ENCODE data around the gene ST6GALNAC2.

Gene ST6GALNAC2

GRCh38 chr17:76625496-76625895 is 39.8 kb upstream of the ST6GALNAC2 start:
- no peak for TF ChIP-seq CTCF (IDR thresholded peaks at IDR 0.05)

GRCh38 chr17:76623271-76624146 is 37.8 kb upstream of the ST6GALNAC2 start:
- TF ChIP-seq CTCF (IDR thresholded peaks at IDR 0.05) = peak; percentile 93

GRCh38 chr17:76617838-76618237 is 32.2 kb upstream of the ST6GALNAC2 start:
- no peak for TF ChIP-seq CTCF (IDR thresholded peaks at IDR 0.05)

- no peak for TF ChIP-seq CTCF (IDR thresholded peaks at IDR 0.05)
Observed at GRCh38 chr17:76614912-76615617, 29.4 kb upstream of the ST6GALNAC2 start.

GRCh38 chr17:76612977-76613851 is 27.6 kb upstream of the ST6GALNAC2 start:
- no peak for TF ChIP-seq CTCF (IDR thresholded peaks at IDR 0.05)

GRCh38 chr17:76612465-76612864 is 26.8 kb upstream of the ST6GALNAC2 start:
- no peak for TF ChIP-seq CTCF (IDR thresholded peaks at IDR 0.05)

GRCh38 chr17:76611758-76612157 is 26.1 kb upstream of the ST6GALNAC2 start:
- TF ChIP-seq CTCF (IDR thresholded peaks at IDR 0.05) = no peak

All from LNCAP (cell line).